Measurements from ENCODE around the gene ATP13A3. TPM values are rescaled to one million over a fixed set of nuclear protein-coding genes. Genes with fewer than 3 reads are reported as not detected.

ATP13A3 gene
- total RNA-seq, 1 experiment from 2014 or later: 78.3 TPM

GRCh38 chr3:194399874-194400411, 86.9 kb downstream of the ATP13A3 start:
- no peak for TF ChIP-seq FOXP1 (CRISPR knock-in tag; IDR thresholded peaks at IDR 0.05; ENCODE audit: borderline replicate concordance)
- TF ChIP-seq AFF4 (CRISPR knock-in tag; IDR thresholded peaks at IDR 0.05; ENCODE audit: borderline replicate concordance): no peak
- no peak for TF ChIP-seq ERG (CRISPR knock-in tag; IDR thresholded peaks at IDR 0.05)
- no peak for TF ChIP-seq NR1H2 (CRISPR knock-in tag; IDR thresholded peaks at IDR 0.05)
- TF ChIP-seq, protein P1, sequence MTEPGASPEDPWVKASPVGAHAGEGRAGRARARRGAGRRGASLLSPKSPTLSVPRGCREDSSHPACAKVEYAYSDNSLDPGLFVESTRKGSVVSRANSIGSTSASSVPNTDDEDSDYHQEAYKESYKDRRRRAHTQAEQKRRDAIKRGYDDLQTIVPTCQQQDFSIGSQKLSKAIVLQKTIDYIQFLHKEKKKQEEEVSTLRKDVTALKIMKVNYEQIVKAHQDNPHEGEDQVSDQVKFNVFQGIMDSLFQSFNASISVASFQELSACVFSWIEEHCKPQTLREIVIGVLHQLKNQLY (CRISPR knock-in tag; IDR thresholded peaks at IDR 0.05): no peak
- TF ChIP-seq, protein P2, sequence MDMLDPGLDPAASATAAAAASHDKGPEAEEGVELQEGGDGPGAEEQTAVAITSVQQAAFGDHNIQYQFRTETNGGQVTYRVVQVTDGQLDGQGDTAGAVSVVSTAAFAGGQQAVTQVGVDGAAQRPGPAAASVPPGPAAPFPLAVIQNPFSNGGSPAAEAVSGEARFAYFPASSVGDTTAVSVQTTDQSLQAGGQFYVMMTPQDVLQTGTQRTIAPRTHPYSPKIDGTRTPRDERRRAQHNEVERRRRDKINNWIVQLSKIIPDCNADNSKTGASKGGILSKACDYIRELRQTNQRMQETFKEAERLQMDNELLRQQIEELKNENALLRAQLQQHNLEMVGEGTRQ (CRISPR knock-in tag; IDR thresholded peaks at IDR 0.05): no peak
- TF ChIP-seq FOXK1 (CRISPR knock-in tag; IDR thresholded peaks at IDR 0.05): no peak
- no peak for TF ChIP-seq ELF4 (CRISPR knock-in tag; IDR thresholded peaks at IDR 0.05; ENCODE audit: low read depth)
- TF ChIP-seq NR3C1 (CRISPR knock-in tag; conservative IDR thresholded peaks at IDR 0.05; ENCODE audit: low read depth): no peak
- no peak for TF ChIP-seq MYBL2 (CRISPR knock-in tag; IDR thresholded peaks at IDR 0.05)
- no peak for TF ChIP-seq TEAD1 (CRISPR knock-in tag; IDR thresholded peaks at IDR 0.05)
- no peak for TF ChIP-seq CBFB (CRISPR knock-in tag; IDR thresholded peaks at IDR 0.05; ENCODE audit: low read depth)
- no peak for TF ChIP-seq ZNF416 (CRISPR knock-in tag; IDR thresholded peaks at IDR 0.05)
- no peak for TF ChIP-seq STAT6 (CRISPR knock-in tag; conservative IDR thresholded peaks at IDR 0.05; ENCODE audit: low read depth)
- TF ChIP-seq ZNF281 (CRISPR knock-in tag; IDR thresholded peaks at IDR 0.05): no peak
- H3K4me1 Mint-ChIP-seq: peaks cover 27% of the 10 kb centered on the region
- peaks cover 43% of the 10 kb centered on the region for H3K27me3 Mint-ChIP-seq (ENCODE audit: low read depth)
- no peak for DNase-seq (ENCODE audit: low spot score)
- no peak overlapping the region for H3K4me3 Mint-ChIP-seq
- CTCF ChIA-PET: interaction anchor here (0.6 to 1.3 kb wide), 5 partner anchors 42 to 183 kb away, joined by 3 to 6 read pairs (median 4); no protein-coding TSS in a partner anchor
- no peak for ATAC-seq
- H3K36me3 Mint-ChIP-seq: no peaks in the 10 kb centered on the region
- no peak overlapping the region for H3K27ac Mint-ChIP-seq
- POLR2A ChIA-PET: interaction anchor here (1.1 kb wide), 1 partner anchor 58 kb away, joined by 3 read pairs; no protein-coding TSS in a partner anchor
- no peaks in the 10 kb centered on the region for H3K9me3 Mint-ChIP-seq

Measured in WTC11 (cell line).